ENCODE data around the gene C1QTNF2. TPM values are rescaled to one million over a fixed set of nuclear protein-coding genes. Genes with fewer than 3 reads are reported as not detected.
"Not testable (repeated sequence)": the region's sequence is repeated elsewhere in the genome, so short reads cannot be mapped to it uniquely, and the experiment has no call there.

The C1QTNF2 gene
- total RNA-seq, 3 donors from 2014 or later: 0.43 to 1.5 (median 0.89) TPM

- TF ChIP-seq CTCF (IDR thresholded peaks at IDR 0.05): no peak
- intact Hi-C loops (cut with DNase I, micrococcal nuclease): loop anchor here in 1 of 2 donors (10.0 kb wide), 1 partner anchor 317 kb away; no protein-coding TSS in a partner anchor
- peaks cover 5% of the 10 kb centered on the region for H3K4me1 ChIP-seq (ENCODE audit: low read depth)
- H3K36me3 ChIP-seq (ENCODE audit: low read depth): no peaks in the 10 kb centered on the region
- DNase-seq (no peak), ATAC-seq (no peak)
- H3K9me3 ChIP-seq: no peaks in the 10 kb centered on the region
- no peak overlapping the region for H3K4me3 ChIP-seq
Observed at GRCh38 chr5:160341309-160341870, 29.0 kb downstream of the C1QTNF2 start.

GRCh38 chr5:160340513-160340912 lies 29.9 kb downstream of the C1QTNF2 start:
- not testable (repeated sequence) for H3K9me3 ChIP-seq; DNase-seq; H3K36me3 ChIP-seq (ENCODE audit: low read depth); H3K4me3 ChIP-seq; H3K4me1 ChIP-seq (ENCODE audit: low read depth); ATAC-seq
- intact Hi-C loops (cut with DNase I, micrococcal nuclease): loop anchor here in 1 of 2 donors (10.0 kb wide), 1 partner anchor 316 kb away; no protein-coding TSS in a partner anchor

DNA sequence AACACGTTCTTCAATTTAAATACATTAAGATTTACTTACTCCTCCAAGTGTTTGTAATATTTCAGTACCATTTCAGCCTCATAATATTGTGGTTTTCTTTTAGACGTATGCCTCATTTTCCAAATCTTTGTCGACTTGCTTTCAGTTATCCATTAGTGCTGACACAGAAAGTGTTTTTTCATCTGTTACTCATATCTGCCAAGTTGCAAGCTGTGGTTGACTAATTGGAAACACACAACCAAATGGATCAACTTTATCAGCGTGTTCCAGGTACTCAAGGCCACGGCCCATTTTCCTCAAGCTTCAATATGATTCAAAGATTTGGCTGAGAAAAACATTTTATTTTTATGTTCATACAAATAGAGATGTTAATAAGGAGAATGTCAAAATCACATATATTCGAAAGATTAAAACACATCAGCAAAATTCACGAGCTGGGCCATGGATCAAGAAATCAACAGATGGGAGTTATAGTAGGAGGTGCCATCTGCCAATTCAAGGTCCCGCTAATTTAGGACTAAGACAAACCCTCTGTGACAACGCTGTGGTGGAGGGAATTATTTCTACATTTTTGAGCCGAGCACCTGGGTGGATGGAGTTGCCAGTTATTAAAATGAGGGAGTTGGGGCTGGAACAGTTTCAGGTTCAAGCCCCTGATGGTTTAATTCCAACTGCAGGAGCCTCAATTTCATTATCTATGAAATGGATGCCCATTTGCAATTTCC lies 30.9 kb downstream of the C1QTNF2 start:
- DNase-seq (no peak), ATAC-seq (no peak)
- no peaks in the 10 kb centered on the region for H3K9me3 ChIP-seq
- no peak for TF ChIP-seq CTCF (IDR thresholded peaks at IDR 0.05)
- no peaks in the 10 kb centered on the region for H3K36me3 ChIP-seq (ENCODE audit: low read depth)
- H3K4me3 ChIP-seq: no peak overlapping the region
- H3K4me1 ChIP-seq (ENCODE audit: low read depth): no peaks in the 10 kb centered on the region
- intact Hi-C loops (cut with DNase I, micrococcal nuclease): loop anchor here in 1 of 2 donors (10.0 kb wide), 1 partner anchor 315 kb away; no protein-coding TSS in a partner anchor

GRCh38 chr5:160334716-160335115 lies 35.7 kb downstream of the C1QTNF2 start:
- H3K4me1 ChIP-seq (ENCODE audit: low read depth); H3K9me3 ChIP-seq; intact Hi-C loops (cut with DNase I, micrococcal nuclease); DNase-seq; H3K36me3 ChIP-seq (ENCODE audit: low read depth); ATAC-seq; H3K4me3 ChIP-seq: not testable (repeated sequence)

DNA sequence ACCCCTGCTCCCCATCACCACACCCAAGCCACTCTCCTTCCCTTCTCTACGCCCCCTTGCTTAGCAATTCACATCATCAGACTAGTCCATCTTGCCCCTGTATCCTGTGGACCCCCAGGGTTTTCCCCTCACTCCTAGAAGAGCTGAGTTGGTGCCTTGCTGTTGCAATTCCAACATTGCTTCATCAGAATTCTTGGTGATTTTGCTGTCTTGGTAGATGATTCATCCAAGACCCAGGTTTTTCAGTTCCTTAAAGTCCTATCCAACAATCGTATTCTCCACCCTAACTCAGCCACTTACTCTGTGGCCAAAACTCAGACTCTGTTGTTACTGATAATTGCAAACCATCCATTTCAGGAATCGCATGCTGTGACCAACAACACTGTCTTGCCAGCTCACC lies 36.7 kb downstream of the C1QTNF2 start:
- intact Hi-C loops (cut with DNase I, micrococcal nuclease): no loop called here
- no peaks in the 10 kb centered on the region for H3K4me1 ChIP-seq (ENCODE audit: low read depth)
- H3K4me3 ChIP-seq: no peak overlapping the region
- TF ChIP-seq CTCF (IDR thresholded peaks at IDR 0.05): no peak
- no peak for DNase-seq
- H3K36me3 ChIP-seq (ENCODE audit: low read depth): no peaks in the 10 kb centered on the region
- peak; percentile 10 for ATAC-seq
- H3K9me3 ChIP-seq: no peaks in the 10 kb centered on the region

DNA sequence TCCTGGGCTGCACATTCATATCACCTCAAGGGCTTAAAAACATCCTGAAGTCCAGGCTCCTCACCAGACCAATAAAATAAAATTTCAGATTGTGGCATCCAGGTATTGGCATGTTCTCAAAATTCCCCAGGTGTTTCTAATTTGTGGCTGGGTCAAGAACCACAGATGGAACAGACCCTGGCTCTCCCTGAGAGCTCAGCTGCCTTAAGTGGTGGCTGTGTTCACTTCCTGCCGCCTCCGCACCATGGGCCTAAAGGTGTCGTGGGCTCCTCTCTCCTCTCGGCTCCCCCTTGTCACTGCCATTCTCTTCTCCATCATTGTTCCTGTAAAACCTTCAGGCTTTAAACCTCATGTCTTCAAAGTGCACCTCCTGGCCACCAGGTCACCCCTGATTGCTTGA lies 40.2 kb downstream of the C1QTNF2 start:
- DNase-seq (no peak), ATAC-seq (no peak)
- H3K9me3 ChIP-seq: no peaks in the 10 kb centered on the region
- H3K36me3 ChIP-seq (ENCODE audit: low read depth): no peaks in the 10 kb centered on the region
- intact Hi-C loops (cut with DNase I, micrococcal nuclease): no loop called here
- no peak for TF ChIP-seq CTCF (IDR thresholded peaks at IDR 0.05)
- H3K4me1 ChIP-seq (ENCODE audit: low read depth): peaks cover 23% of the 10 kb centered on the region
- no peak overlapping the region for H3K4me3 ChIP-seq
